ENCODE measurements around the gene SUSD1.

DNA sequence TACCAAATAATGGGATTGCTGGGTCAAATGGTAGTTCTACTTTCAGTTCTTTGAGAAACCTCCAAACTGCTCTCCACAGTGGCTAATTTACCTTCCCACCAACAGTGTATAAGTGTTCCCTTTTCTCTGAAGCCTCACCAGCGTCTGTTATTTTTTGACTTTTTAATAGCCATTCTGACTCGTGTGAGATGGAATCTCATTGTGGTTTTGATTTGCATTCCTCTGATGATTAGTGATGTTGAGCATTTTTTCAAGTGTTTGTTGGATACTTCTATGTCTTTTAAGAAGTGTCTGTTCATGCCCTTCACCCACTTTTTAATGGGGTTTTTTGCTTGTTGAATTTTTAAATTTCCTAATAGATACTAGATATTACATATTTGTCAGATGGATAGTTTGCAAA lies 28.4 kb upstream of the SUSD1 start:
- no peak for TF ChIP-seq POLR2A (IDR thresholded peaks at IDR 0.05; ENCODE audit: extremely low read depth, insufficient read length)
- TF ChIP-seq, protein P1, sequence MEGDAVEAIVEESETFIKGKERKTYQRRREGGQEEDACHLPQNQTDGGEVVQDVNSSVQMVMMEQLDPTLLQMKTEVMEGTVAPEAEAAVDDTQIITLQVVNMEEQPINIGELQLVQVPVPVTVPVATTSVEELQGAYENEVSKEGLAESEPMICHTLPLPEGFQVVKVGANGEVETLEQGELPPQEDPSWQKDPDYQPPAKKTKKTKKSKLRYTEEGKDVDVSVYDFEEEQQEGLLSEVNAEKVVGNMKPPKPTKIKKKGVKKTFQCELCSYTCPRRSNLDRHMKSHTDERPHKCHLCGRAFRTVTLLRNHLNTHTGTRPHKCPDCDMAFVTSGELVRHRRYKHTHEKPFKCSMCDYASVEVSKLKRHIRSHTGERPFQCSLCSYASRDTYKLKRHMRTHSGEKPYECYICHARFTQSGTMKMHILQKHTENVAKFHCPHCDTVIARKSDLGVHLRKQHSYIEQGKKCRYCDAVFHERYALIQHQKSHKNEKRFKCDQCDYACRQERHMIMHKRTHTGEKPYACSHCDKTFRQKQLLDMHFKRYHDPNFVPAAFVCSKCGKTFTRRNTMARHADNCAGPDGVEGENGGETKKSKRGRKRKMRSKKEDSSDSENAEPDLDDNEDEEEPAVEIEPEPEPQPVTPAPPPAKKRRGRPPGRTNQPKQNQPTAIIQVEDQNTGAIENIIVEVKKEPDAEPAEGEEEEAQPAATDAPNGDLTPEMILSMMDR (IDR thresholded peaks at IDR 0.05; ENCODE audit: low read depth, low read length) = no peak
- TF ChIP-seq, protein P2, sequence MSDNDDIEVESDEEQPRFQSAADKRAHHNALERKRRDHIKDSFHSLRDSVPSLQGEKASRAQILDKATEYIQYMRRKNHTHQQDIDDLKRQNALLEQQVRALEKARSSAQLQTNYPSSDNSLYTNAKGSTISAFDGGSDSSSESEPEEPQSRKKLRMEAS (IDR thresholded peaks at IDR 0.05; ENCODE audit: low read depth, low read length) = no peak
